Endothelial cell (in vitro differentiated cells): ENCODE measurements around the gene SLC25A3. TPM values are rescaled to one million over a fixed set of nuclear protein-coding genes. Genes with fewer than 3 reads are reported as not detected.

Experiments
- DNase-seq: peaks from one replicate; pipeline ENCODE4 v3.0.0; 2021; ENCODE audit warnings: low spot score
- H3K27ac Mint-ChIP-seq: one replicate; pipeline ENCODE4 v1.8.0; 2021; ENCODE audit warnings: mixed read lengths, inconsistent platforms; ENCODE audit not compliant: unreplicated experiment
- H3K27me3 Mint-ChIP-seq: one replicate; pipeline ENCODE4 v1.8.0; 2021; ENCODE audit warnings: mild to moderate bottlenecking, moderate library complexity, mixed read lengths, inconsistent platforms; ENCODE audit not compliant: unreplicated experiment
- H3K36me3 Mint-ChIP-seq: one replicate; pipeline ENCODE4 v1.8.0; 2021; ENCODE audit warnings: mild to moderate bottlenecking, low read depth, mixed read lengths, inconsistent platforms; ENCODE audit not compliant: unreplicated experiment
- H3K4me1 Mint-ChIP-seq: one replicate; pipeline ENCODE4 v1.8.0; 2021; ENCODE audit warnings: mild to moderate bottlenecking, mixed read lengths, inconsistent platforms; ENCODE audit not compliant: unreplicated experiment
- H3K4me3 Mint-ChIP-seq: one replicate; pipeline ENCODE4 v1.8.0; 2021; ENCODE audit warnings: mild to moderate bottlenecking, mixed read lengths, inconsistent platforms; ENCODE audit not compliant: unreplicated experiment
- H3K9me3 Mint-ChIP-seq: one replicate; pipeline ENCODE4 v1.8.0; 2021; ENCODE audit warnings: mixed read lengths, inconsistent platforms; ENCODE audit not compliant: unreplicated experiment
- total RNA-seq: library from RNA; stranded (reverse); fragmentation: NEBNext Ultra II Directional; extraction: Animal tissue kit (Norgen Biotek cat#: 25700); gene quantifications from one replicate; pipeline ENCODE4 v1.2.1, GENCODE V29; 2021; ENCODE audit not compliant: unreplicated experiment
- TF ChIP-seq, protein P1 (sequence below): fragments of 200-600 bp; sonication (generic); IDR thresholded peaks from one replicate; pipeline ENCODE4 v1.5.0; 2021; ENCODE audit warnings: antibody characterized with exemption; ENCODE audit not compliant: unreplicated experiment

Gene SLC25A3
- total RNA-seq, 1 donor from 2014 or later = 718 TPM

- peak overlapping the region; percentile 98 for H3K4me3 Mint-ChIP-seq
- H3K27ac Mint-ChIP-seq = peak overlapping the region; percentile 81
- H3K4me1 Mint-ChIP-seq = peaks cover 15% of the 10 kb centered on the region
- DNase-seq = no peak
- TF ChIP-seq, protein P1, sequence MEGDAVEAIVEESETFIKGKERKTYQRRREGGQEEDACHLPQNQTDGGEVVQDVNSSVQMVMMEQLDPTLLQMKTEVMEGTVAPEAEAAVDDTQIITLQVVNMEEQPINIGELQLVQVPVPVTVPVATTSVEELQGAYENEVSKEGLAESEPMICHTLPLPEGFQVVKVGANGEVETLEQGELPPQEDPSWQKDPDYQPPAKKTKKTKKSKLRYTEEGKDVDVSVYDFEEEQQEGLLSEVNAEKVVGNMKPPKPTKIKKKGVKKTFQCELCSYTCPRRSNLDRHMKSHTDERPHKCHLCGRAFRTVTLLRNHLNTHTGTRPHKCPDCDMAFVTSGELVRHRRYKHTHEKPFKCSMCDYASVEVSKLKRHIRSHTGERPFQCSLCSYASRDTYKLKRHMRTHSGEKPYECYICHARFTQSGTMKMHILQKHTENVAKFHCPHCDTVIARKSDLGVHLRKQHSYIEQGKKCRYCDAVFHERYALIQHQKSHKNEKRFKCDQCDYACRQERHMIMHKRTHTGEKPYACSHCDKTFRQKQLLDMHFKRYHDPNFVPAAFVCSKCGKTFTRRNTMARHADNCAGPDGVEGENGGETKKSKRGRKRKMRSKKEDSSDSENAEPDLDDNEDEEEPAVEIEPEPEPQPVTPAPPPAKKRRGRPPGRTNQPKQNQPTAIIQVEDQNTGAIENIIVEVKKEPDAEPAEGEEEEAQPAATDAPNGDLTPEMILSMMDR = no peak
- peaks cover 11% of the 10 kb centered on the region for H3K36me3 Mint-ChIP-seq
- H3K9me3 Mint-ChIP-seq = no peaks in the 10 kb centered on the region
- no peaks in the 10 kb centered on the region for H3K27me3 Mint-ChIP-seq
Measured at GRCh38 chr12:98645572-98646067, 52.1 kb downstream of the SLC25A3 start.

- TF ChIP-seq, protein P1 = no peak
- Mint-ChIP-seq H3K36me3 (peaks cover 19% of the 10 kb centered on the region), H3K4me3 (peak overlapping the region; percentile 98), H3K9me3 (no peaks in the 10 kb centered on the region), H3K4me1 (peaks cover 15% of the 10 kb centered on the region), H3K27ac (peak overlapping the region; percentile 14), H3K27me3 (peaks cover 2% of the 10 kb centered on the region)
- no peak for DNase-seq
Measured at GRCh38 chr12:98646294-98647090, 53.0 kb downstream of the SLC25A3 start.

- peaks cover 22% of the 10 kb centered on the region for H3K36me3 Mint-ChIP-seq
- H3K27ac Mint-ChIP-seq = no peak overlapping the region
- H3K4me3 Mint-ChIP-seq = no peak overlapping the region
- H3K27me3 Mint-ChIP-seq = peaks cover 2% of the 10 kb centered on the region
- peaks cover 14% of the 10 kb centered on the region for H3K4me1 Mint-ChIP-seq
- DNase-seq = no peak
- H3K9me3 Mint-ChIP-seq = no peaks in the 10 kb centered on the region
- TF ChIP-seq, protein P1 = no peak
Measured at GRCh38 chr12:98651328-98651727, 57.8 kb downstream of the SLC25A3 start.

GRCh38 chr12:98653866-98654493 is 60.5 kb downstream of the SLC25A3 start:
- Mint-ChIP-seq H3K27ac (no peak overlapping the region), H3K4me3 (no peak overlapping the region), H3K4me1 (peaks cover 17% of the 10 kb centered on the region), H3K36me3 (peaks cover 38% of the 10 kb centered on the region), H3K9me3 (no peaks in the 10 kb centered on the region), H3K27me3 (peaks cover 2% of the 10 kb centered on the region)
- TF ChIP-seq, protein P1 = peak; percentile 47
- no peak for DNase-seq

Other genes starting within 250 kb of the SLC25A3 start
- gene TMPO, start 78.1 kb upstream of the SLC25A3 start, total RNA-seq = 125 TPM
- 47.4 TPM for gene IKBIP, start 51.1 kb downstream of the SLC25A3 start, total RNA-seq
- 45.9 TPM for gene APAF1, start 51.6 kb downstream of the SLC25A3 start, total RNA-seq